ENCODE measurements around the gene HS3ST3A1.

DNA sequence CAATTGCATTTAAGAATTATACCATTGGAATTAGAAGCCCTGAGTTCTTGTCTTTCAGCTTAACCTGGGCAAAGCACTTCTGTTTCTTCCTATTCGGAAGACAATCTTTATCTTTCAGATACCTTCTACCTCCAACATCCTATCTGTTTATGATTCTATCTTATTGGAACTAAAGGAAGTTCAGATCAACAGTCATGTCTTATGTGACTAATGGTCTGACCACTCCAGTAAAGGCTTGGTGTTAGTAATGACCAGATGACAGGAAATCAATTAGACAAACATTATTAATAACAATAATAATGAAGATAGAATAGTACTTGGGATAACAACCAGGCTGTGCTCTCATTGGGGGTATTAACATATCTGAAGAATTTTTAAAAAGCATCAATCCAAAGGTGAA, 11.3 kb downstream of the HS3ST3A1 start:
- TF ChIP-seq, protein P1, sequence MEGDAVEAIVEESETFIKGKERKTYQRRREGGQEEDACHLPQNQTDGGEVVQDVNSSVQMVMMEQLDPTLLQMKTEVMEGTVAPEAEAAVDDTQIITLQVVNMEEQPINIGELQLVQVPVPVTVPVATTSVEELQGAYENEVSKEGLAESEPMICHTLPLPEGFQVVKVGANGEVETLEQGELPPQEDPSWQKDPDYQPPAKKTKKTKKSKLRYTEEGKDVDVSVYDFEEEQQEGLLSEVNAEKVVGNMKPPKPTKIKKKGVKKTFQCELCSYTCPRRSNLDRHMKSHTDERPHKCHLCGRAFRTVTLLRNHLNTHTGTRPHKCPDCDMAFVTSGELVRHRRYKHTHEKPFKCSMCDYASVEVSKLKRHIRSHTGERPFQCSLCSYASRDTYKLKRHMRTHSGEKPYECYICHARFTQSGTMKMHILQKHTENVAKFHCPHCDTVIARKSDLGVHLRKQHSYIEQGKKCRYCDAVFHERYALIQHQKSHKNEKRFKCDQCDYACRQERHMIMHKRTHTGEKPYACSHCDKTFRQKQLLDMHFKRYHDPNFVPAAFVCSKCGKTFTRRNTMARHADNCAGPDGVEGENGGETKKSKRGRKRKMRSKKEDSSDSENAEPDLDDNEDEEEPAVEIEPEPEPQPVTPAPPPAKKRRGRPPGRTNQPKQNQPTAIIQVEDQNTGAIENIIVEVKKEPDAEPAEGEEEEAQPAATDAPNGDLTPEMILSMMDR (IDR thresholded peaks at IDR 0.05), result no peak
- TF ChIP-seq POLR2A (IDR thresholded peaks at IDR 0.05), result no peak

All from tibial nerve (tissue), 3 donors.